SK-N-SH (cell line): ENCODE measurements around the gene HS6ST3. TPM values are rescaled to one million over a fixed set of nuclear protein-coding genes. Genes with fewer than 3 reads are reported as not detected.

Experiments used
- CTCF ChIA-PET: fragments of 300-600, 350-600 bp; formaldehyde crosslinking; extraction: SDS; loops from one replicate; lab custom pipeline; 2021; lab: Yijun Ruan, JAX
- POLR2A ChIA-PET: fragments of 350-600 bp; sonication (Branson Sonifier 250); formaldehyde crosslinking; extraction: SDS; loops from one replicate; lab custom pipeline; 2020; ENCODE audit warnings: antibody characterized with exemption, inconsistent platforms; lab: Yijun Ruan, JAX
- DNase-seq: peaks from one replicate; pipeline ENCODE4 v3.0.0; 2012
- H2AFZ ChIP-seq: fragments of 200-600 bp; sonication (generic); 2 replicates; pipeline ENCODE4 v1.8.1; 2016; ENCODE audit warnings: antibody characterized with exemption, mild to moderate bottlenecking, low read depth
- H3F3A ChIP-seq: fragments of 200-600 bp; sonication (generic); replicated peaks from 2 replicates; pipeline ENCODE3; 2016; ENCODE audit warnings: antibody characterized with exemption, mild to moderate bottlenecking; ENCODE audit not compliant: insufficient read depth
- H3K27ac ChIP-seq, 2 experiments: fragments of 200-500 bp in 1 of 2; fragments of 200-600 bp in 1 of 2; sonication (Bioruptor generic) in 1 of 2; sonication (generic), shearing (Covaris generic) in 1 of 2; 2 replicates each; pipeline versions ENCODE4 v1.5.1 to v1.6.1; 2014 to 2016; ENCODE audit warnings: low read depth in 2 of 2, inconsistent platforms in 1 of 2, low read length in 1 of 2, mild to moderate bottlenecking in 1 of 2, mixed read lengths in 1 of 2
- H3K27me3 ChIP-seq: fragments of 200-600 bp; sonication (generic), shearing (Covaris generic); 2 replicates; pipeline ENCODE4 v1.6.1; 2016; ENCODE audit warnings: mixed run types; ENCODE audit not compliant: insufficient read depth
- H3K36me3 ChIP-seq, 2 experiments: fragments of 200-500 bp in 1 of 2; fragments of 200-600 bp in 1 of 2; sonication (Bioruptor generic) in 1 of 2; sonication (generic) in 1 of 2; replicated peaks in 1 of 2; 2 replicates each; pipeline versions ENCODE3 to v1.5.1; 2014 to 2016; ENCODE audit warnings: low read length in 1 of 2, mild to moderate bottlenecking in 1 of 2; ENCODE audit not compliant: insufficient read depth in 2 of 2, control insufficient read depth in 1 of 2
- H3K4me1 ChIP-seq, 2 experiments: fragments of 200-500 bp in 1 of 2; fragments of 200-600 bp in 1 of 2; sonication (Bioruptor generic) in 1 of 2; sonication (generic), shearing (Covaris generic) in 1 of 2; 2 replicates each; pipeline versions ENCODE4 v1.5.1 to v1.6.1; 2014 to 2016; ENCODE audit warnings: low read depth in 1 of 2, low read length in 1 of 2, mixed run types in 1 of 2; ENCODE audit not compliant: insufficient read depth in 2 of 2, control insufficient read depth in 1 of 2
- H3K4me2 ChIP-seq: fragments of 200-600 bp; sonication (generic), shearing (Covaris generic); 2 replicates; pipeline ENCODE4 v1.6.1; 2017; ENCODE audit warnings: mixed run types
- H3K4me3 ChIP-seq, 2 experiments: fragments of 200-500 bp in 1 of 2; fragments of 200-600 bp in 1 of 2; sonication (Bioruptor generic) in 1 of 2; sonication (generic), shearing (Covaris generic) in 1 of 2; 2 replicates each; pipeline versions ENCODE4 v1.5.1 to v1.8.1; 2014 to 2016; ENCODE audit warnings: low read depth in 2 of 2, inconsistent platforms in 1 of 2, low read length in 1 of 2, mild to moderate bottlenecking in 1 of 2, mixed read lengths in 1 of 2, moderate library complexity in 1 of 2
- H3K79me2 ChIP-seq: fragments of 200-600 bp; sonication (generic); 2 replicates; pipeline ENCODE4 v1.8.1; 2017; ENCODE audit warnings: mild to moderate bottlenecking; ENCODE audit not compliant: insufficient read depth
- H3K9ac ChIP-seq: fragments of 200-600 bp; sonication (generic); 2 replicates; pipeline ENCODE4 v1.6.1; 2017; ENCODE audit warnings: mixed run types
- H3K9me2 ChIP-seq: fragments of 200-600 bp; sonication (generic); 2 replicates; pipeline ENCODE4 v1.6.1; 2017; ENCODE audit warnings: mixed run types
- H3K9me3 ChIP-seq: fragments of 200-600 bp; sonication (generic); 2 replicates; pipeline ENCODE4 v1.6.1; 2017; ENCODE audit warnings: mixed run types, mild to moderate bottlenecking, moderate library complexity
- H4K20me1 ChIP-seq: fragments of 200-600 bp; sonication (generic); 2 replicates; pipeline ENCODE4 v1.6.1; 2017; ENCODE audit warnings: mild to moderate bottlenecking, mixed run types; ENCODE audit not compliant: insufficient read depth
- CHD2 ChIP-seq: fragments of 150-350 bp; IDR thresholded peaks from 2 replicates; pipeline ENCODE4 v1.6.1; 2018; ENCODE audit warnings: low read length; ENCODE audit not compliant: partially characterized antibody
- ELF1 ChIP-seq: IDR thresholded peaks from 2 replicates; pipeline ENCODE4 v1.4.0; 2012
- FOXJ3 ChIP-seq: sonication (generic); formaldehyde crosslinking; IDR thresholded peaks from 2 replicates; pipeline ENCODE4 v1.5.1; 2020; ENCODE audit warnings: mild to moderate bottlenecking, missing genetic modification reagents
- FOXM1 ChIP-seq: IDR thresholded peaks from 2 replicates; pipeline ENCODE4 v1.4.0; 2012; ENCODE audit warnings: low read depth, mild to moderate bottlenecking
- GATA2 ChIP-seq: sonication (generic); formaldehyde crosslinking; IDR thresholded peaks from 2 replicates; pipeline ENCODE4 v1.5.0; 2020; ENCODE audit warnings: mild to moderate bottlenecking, missing genetic modification reagents
- JUND ChIP-seq: IDR thresholded peaks from 2 replicates; pipeline ENCODE4 v1.4.0; 2012
- MEF2A ChIP-seq: IDR thresholded peaks from 2 replicates; pipeline ENCODE4 v1.4.0; 2012; ENCODE audit warnings: low read depth, borderline replicate concordance
- RAD21 ChIP-seq: IDR thresholded peaks from 2 replicates; pipeline ENCODE4 v1.6.1; 2012; ENCODE audit warnings: mild to moderate bottlenecking, low read length
- RXRA ChIP-seq: IDR thresholded peaks from 2 replicates; pipeline ENCODE4 v1.4.0; 2012; ENCODE audit warnings: low read depth, mild to moderate bottlenecking, borderline replicate concordance
- SMC3 ChIP-seq: IDR thresholded peaks from 2 replicates; pipeline ENCODE4 v1.6.1; 2012; ENCODE audit warnings: low read depth, low read length, improper control_type of control experiment
- WGBS: methylation state at CpG from one replicate; pipeline ENCODE4 v1.1.6; 2017; ENCODE audit warnings: low lambda C conversion rate; 5-methylcytosine and 5-hydroxymethylcytosine counted together
- polyA plus RNA-seq, 3 experiments: library from polyadenylated mRNA; depleted of rRNA; stranded (reverse); fragments of >200 nt; gene quantifications; 2 replicates each; pipeline ENCODE4 v1.2.3, GENCODE V29; 2012
- TF ChIP-seq, protein P1 (sequence below): fragments of 150-350 bp; IDR thresholded peaks from 2 replicates; pipeline ENCODE4 v1.6.1; 2016; ENCODE audit warnings: mild to moderate bottlenecking, low read depth, low read length
- TF ChIP-seq, protein P2 (sequence below): IDR thresholded peaks from 2 replicates; pipeline ENCODE4; 2012

Gene HS6ST3
- polyA plus RNA-seq, 1 of the 3 experiments (the other 2 are of a cell fraction) = under 0.01 TPM

DNA sequence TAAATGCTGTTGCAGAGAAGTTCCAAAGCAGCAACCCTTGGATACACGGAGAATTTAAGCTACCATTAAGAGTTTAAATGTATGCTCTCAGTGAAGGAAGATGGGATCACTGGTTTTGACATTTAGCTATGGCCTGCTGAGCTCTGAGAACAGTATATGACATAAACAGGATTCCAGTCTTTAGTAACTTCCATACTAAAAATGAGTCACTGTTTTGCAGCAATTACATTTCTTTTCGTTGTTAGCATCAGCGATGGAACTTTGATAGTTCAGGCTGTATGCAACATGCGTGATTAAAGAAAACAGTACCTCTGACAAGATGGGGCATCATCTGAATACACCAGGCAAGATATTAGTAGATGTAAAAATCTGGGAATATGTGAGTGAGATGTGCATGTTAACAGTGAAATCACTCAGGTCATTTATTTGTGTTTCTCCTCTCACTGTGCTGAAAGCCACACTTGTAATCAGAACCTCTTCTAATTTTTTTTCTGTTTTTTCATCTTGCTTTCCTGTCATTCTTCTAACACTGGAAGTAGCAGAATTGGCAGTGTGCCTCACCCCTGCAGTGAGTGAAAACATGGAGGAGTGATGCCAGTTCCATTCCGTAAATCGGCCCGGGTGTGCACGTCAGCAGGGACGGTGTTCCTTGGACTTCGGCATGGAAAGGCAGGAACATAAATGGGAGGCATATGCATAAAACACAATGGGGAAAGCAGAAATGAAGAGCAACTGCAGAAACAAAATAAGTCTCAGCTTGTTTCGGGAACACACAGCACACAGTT lies 542.8 kb downstream of the HS6ST3 start:
- H3K9me2 ChIP-seq = no peaks in the 10 kb centered on the region
- H3K79me2 ChIP-seq = no peaks in the 10 kb centered on the region
- no peak overlapping the region for H2AFZ ChIP-seq
- H3K27me3 ChIP-seq = no peaks in the 10 kb centered on the region
- DNase-seq = no peak
- no peaks in the 10 kb centered on the region for H3F3A ChIP-seq
- H3K4me1 ChIP-seq = no peaks in the 10 kb centered on the region; a peak in 1 of 4 replicates
- no peaks in the 10 kb centered on the region for H3K36me3 ChIP-seq
- no peaks in the 10 kb centered on the region for H3K9me3 ChIP-seq
- CTCF ChIA-PET = no interaction called here
- H4K20me1 ChIP-seq = no peaks in the 10 kb centered on the region
- 67% methylated on average over 11 of the region's 11 CpGs for WGBS
- POLR2A ChIA-PET = no interaction called here
- no peak overlapping the region for H3K4me3 ChIP-seq
- H3K9ac ChIP-seq = no peak overlapping the region
- H3K4me2 ChIP-seq = no peak overlapping the region
- H3K27ac ChIP-seq = no peak overlapping the region
- TF ChIP-seq FOXJ3 (CRISPR knock-in tag) (no peak), MEF2A (no peak), SMC3 (no peak), ELF1 (no peak), GATA2 (CRISPR knock-in tag) (no peak), RAD21 (no peak), CHD2 (no peak), JUND (no peak)
- TF ChIP-seq, protein P1, sequence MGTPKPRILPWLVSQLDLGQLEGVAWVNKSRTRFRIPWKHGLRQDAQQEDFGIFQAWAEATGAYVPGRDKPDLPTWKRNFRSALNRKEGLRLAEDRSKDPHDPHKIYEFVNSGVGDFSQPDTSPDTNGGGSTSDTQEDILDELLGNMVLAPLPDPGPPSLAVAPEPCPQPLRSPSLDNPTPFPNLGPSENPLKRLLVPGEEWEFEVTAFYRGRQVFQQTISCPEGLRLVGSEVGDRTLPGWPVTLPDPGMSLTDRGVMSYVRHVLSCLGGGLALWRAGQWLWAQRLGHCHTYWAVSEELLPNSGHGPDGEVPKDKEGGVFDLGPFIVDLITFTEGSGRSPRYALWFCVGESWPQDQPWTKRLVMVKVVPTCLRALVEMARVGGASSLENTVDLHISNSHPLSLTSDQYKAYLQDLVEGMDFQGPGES = no peak
- TF ChIP-seq, all 33 proteins: peak for 0

DNA sequence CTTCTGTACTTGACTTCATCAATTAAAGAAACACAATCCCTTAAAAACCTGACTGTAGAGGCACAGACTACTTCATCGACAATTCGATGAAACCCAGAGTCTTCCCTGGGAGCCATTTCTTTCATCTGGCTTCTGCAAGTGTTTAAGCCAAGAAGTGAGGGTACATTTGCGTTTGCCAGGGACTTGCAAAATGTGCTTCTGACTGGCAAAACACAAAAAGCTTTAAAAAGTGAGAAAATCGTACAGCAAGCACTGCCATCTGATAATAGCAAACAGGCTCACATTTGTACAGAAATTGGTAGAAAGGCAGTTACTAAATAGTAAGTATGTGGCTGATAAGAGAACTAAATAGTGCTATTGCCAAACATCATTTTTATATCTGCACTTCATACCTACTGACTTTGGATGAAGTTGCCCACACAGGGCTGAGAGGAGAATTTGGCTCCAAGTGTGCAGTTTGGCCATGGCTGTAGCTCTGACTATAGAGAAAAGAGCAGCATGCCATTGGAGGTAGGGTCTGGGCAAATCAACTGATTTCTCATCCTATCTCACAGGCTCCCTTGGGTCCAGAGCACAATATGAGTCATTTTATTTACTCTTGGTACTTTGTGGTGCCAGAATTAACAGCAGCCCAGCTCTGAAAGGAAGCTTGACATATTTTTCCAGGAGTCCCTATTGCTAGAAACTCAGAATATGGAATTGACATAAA lies 546.2 kb downstream of the HS6ST3 start:
- H3K4me2 ChIP-seq = no peak overlapping the region
- CTCF ChIA-PET = no interaction called here
- no peak overlapping the region for H3K9ac ChIP-seq
- H3K27ac ChIP-seq = no peak overlapping the region
- no peaks in the 10 kb centered on the region for H3K9me2 ChIP-seq
- H3F3A ChIP-seq = no peaks in the 10 kb centered on the region
- WGBS = 16% methylated on average over 4 of the region's 4 CpGs
- no peaks in the 10 kb centered on the region; a peak in 1 of 4 replicates for H3K4me1 ChIP-seq
- H3K27me3 ChIP-seq = no peaks in the 10 kb centered on the region
- no peaks in the 10 kb centered on the region for H3K9me3 ChIP-seq
- DNase-seq = no peak
- H3K79me2 ChIP-seq = no peaks in the 10 kb centered on the region
- H3K4me3 ChIP-seq = no peak overlapping the region
- no peak overlapping the region for H2AFZ ChIP-seq
- no peaks in the 10 kb centered on the region for H4K20me1 ChIP-seq
- TF ChIP-seq GATA2 (CRISPR knock-in tag) (no peak), RXRA (no peak), FOXM1 (no peak)
- TF ChIP-seq, protein P2, sequence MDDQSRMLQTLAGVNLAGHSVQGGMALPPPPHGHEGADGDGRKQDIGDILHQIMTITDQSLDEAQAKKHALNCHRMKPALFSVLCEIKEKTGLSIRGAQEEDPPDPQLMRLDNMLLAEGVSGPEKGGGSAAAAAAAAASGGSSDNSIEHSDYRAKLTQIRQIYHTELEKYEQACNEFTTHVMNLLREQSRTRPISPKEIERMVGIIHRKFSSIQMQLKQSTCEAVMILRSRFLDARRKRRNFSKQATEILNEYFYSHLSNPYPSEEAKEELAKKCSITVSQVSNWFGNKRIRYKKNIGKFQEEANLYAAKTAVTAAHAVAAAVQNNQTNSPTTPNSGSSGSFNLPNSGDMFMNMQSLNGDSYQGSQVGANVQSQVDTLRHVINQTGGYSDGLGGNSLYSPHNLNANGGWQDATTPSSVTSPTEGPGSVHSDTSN = no peak
- TF ChIP-seq, all 33 proteins: peak for 0
- POLR2A ChIA-PET = no interaction called here
- H3K36me3 ChIP-seq = no peaks in the 10 kb centered on the region
